ENCODE results near the gene LAYN.

The LAYN gene

GRCh38 chr11:111530091-111530490, 10.4 kb upstream of the LAYN start:
- peak overlapping the region; percentile 92 for H3K4me2 ChIP-seq
- H3K27ac ChIP-seq = peak overlapping the region; percentile 96; the same call in 1 of the 2 replicates
- TF ChIP-seq CTCF (conservative IDR thresholded peaks at IDR 0.05; ENCODE audit: low read depth, low read length) = no peak
- no peak overlapping the region for H2AFZ ChIP-seq (ENCODE audit: low read depth)
- no peaks in the 10 kb centered on the region for H3K36me3 ChIP-seq (ENCODE audit: insufficient read depth)
- H3K79me2 ChIP-seq (ENCODE audit: insufficient read depth, low read depth) = no peaks in the 10 kb centered on the region
- H3K4me1 ChIP-seq (ENCODE audit: low read depth, poor library complexity, severe bottlenecking) = peaks cover 93% of the 10 kb centered on the region
- H3K27me3 ChIP-seq (ENCODE audit: insufficient read depth, low read depth) = no peaks in the 10 kb centered on the region
- H3K9ac ChIP-seq = no peak overlapping the region
- no peak overlapping the region for H3K4me3 ChIP-seq (IDR thresholded peaks at IDR 0.05; ENCODE audit: insufficient read depth, low read depth, low read length)
- no peaks in the 10 kb centered on the region for H4K20me1 ChIP-seq (ENCODE audit: insufficient read depth)

- Histone ChIP-seq H3K27ac (peak overlapping the region; percentile 96), H3K4me1 (ENCODE audit: low read depth, poor library complexity, severe bottlenecking) (peaks cover 88% of the 10 kb centered on the region), H3K36me3 (ENCODE audit: insufficient read depth) (no peaks in the 10 kb centered on the region), H3K27me3 (ENCODE audit: insufficient read depth, low read depth) (no peaks in the 10 kb centered on the region), H4K20me1 (ENCODE audit: insufficient read depth) (no peaks in the 10 kb centered on the region), H3K4me3 (IDR thresholded peaks at IDR 0.05; ENCODE audit: insufficient read depth, low read depth, low read length) (no peak overlapping the region), H3K79me2 (ENCODE audit: insufficient read depth, low read depth) (no peaks in the 10 kb centered on the region), H2AFZ (ENCODE audit: low read depth) (peak overlapping the region; percentile 16; the same call in 1 of the 2 replicates), H3K4me2 (peak overlapping the region; percentile 92), H3K9ac (peak overlapping the region; percentile 81; the same call in 1 of the 2 replicates)
- TF ChIP-seq CTCF (conservative IDR thresholded peaks at IDR 0.05; ENCODE audit: low read depth, low read length) = no peak
Measured at GRCh38 chr11:111531136-111531535, 9.4 kb upstream of the LAYN start.

GRCh38 chr11:111531687-111532364, 8.7 kb upstream of the LAYN start:
- Histone ChIP-seq H3K4me3 (IDR thresholded peaks at IDR 0.05; ENCODE audit: insufficient read depth, low read depth, low read length) (no peak overlapping the region), H3K4me2 (peak overlapping the region; percentile 92), H3K27me3 (ENCODE audit: insufficient read depth, low read depth) (no peaks in the 10 kb centered on the region), H3K9ac (peak overlapping the region; percentile 81), H4K20me1 (ENCODE audit: insufficient read depth) (no peaks in the 10 kb centered on the region), H2AFZ (ENCODE audit: low read depth) (peak overlapping the region; percentile 16; the same call in 1 of the 2 replicates), H3K36me3 (ENCODE audit: insufficient read depth) (no peaks in the 10 kb centered on the region), H3K27ac (peak overlapping the region; percentile 96), H3K4me1 (ENCODE audit: low read depth, poor library complexity, severe bottlenecking) (peaks cover 81% of the 10 kb centered on the region), H3K79me2 (ENCODE audit: insufficient read depth, low read depth) (no peaks in the 10 kb centered on the region)
- TF ChIP-seq CTCF (conservative IDR thresholded peaks at IDR 0.05; ENCODE audit: low read depth, low read length) = no peak

- H3K9ac ChIP-seq = peak overlapping the region; percentile 81
- no peaks in the 10 kb centered on the region for H3K36me3 ChIP-seq (ENCODE audit: insufficient read depth)
- no peak for TF ChIP-seq CTCF (conservative IDR thresholded peaks at IDR 0.05; ENCODE audit: low read depth, low read length)
- H3K4me1 ChIP-seq (ENCODE audit: low read depth, poor library complexity, severe bottlenecking) = peaks cover 76% of the 10 kb centered on the region
- H3K27ac ChIP-seq = peak overlapping the region; percentile 96
- no peak overlapping the region for H3K4me3 ChIP-seq (IDR thresholded peaks at IDR 0.05; ENCODE audit: insufficient read depth, low read depth, low read length)
- H4K20me1 ChIP-seq (ENCODE audit: insufficient read depth) = no peaks in the 10 kb centered on the region
- H2AFZ ChIP-seq (ENCODE audit: low read depth) = peak overlapping the region; percentile 15; the same call in 1 of the 2 replicates
- peak overlapping the region; percentile 92 for H3K4me2 ChIP-seq
- no peaks in the 10 kb centered on the region for H3K27me3 ChIP-seq (ENCODE audit: insufficient read depth, low read depth)
- no peaks in the 10 kb centered on the region for H3K79me2 ChIP-seq (ENCODE audit: insufficient read depth, low read depth)
Measured at GRCh38 chr11:111532365-111532709, 8.2 kb upstream of the LAYN start.

All from KMS-11 (cell line).